Measurements from ENCODE around the gene PTPN6.
A peak's percentile ranks its signal among the peaks of the same experiment; 100 is the strongest.

Gene PTPN6

DNA sequence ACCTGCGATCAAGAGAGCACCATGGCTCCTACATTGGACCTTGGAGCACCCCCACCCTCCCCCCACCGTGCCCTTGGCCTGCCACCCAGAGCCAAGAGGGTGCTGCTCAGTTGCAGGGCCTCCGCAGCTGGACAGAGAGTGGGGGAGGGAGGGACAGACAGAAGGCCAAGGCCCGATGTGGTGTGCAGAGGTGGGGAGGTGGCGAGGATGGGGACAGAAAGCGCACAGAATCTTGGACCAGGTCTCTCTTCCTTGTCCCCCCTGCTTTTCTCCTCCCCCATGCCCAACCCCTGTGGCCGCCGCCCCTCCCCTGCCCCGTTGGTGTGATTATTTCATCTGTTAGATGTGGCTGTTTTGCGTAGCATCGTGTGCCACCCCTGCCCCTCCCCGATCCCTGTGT is 9.4 kb upstream of the PTPN6 start:
- DNase-seq (ENCODE audit: low spot score), result no peak

DNA sequence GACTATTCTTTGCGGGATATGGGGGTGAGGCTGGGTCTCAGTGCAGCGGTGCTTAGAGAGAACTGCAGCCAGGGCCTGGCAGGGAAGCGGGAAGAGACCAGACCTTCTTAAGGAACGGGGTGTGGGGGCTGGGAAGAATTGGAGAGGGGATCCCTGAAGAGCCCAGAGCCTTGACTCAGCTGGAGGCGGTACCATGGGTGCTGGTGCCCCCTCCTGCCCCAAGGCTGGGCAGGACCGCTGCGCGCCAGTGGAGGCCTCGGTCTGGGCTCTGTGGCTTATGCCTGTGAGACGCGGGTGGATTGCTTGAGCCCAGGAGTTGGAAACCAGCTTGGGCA is 8.9 kb upstream of the PTPN6 start:
- no peak for DNase-seq (ENCODE audit: low spot score)

DNA sequence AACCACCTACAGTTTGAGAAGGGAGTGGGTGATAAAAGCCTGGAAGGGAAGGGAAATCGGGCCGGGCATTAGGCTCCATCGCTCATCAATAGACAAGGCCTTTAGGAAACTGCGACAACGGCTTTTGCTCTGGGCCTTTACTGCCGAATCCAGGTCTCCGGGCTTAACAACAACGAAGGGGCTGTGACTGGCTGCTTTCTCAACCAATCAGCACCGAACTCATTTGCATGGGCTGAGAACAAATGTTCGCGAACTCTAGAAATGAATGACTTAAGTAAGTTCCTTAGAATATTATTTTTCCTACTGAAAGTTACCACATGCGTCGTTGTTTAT is 7.8 kb upstream of the PTPN6 start:
- DNase-seq (ENCODE audit: low spot score), result peak; percentile 88

DNA sequence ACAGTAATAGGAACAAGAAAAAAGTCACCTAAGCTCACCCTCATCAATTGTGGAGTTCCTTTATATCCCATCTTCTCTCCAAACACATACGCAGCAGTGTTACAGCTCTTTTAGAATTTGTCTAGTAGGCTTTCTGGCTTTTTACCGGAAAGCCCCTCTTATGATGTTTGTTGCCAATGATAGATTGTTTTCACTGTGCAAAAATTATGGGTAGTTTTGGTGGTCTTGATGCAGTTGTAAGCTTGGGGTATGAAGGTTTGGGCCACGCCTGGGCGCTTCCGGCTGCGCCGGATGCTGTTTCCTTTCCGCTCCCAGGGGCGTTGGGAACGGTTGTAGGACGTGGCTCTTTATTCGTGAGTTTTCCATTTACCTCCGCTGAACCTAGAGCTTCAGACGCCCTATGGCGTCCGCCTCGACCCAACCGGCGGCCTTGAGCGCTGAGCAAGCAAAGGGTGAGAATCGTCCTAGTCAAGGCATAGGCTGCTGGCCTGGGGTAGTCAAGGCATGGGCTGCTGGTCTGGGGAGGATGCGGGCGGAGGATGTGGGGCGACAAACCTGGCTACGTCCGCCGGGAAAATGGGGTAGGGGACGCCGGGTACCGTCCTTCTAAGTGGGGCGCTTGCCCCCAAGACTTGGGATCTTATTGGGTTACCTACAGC is 7.3 kb upstream of the PTPN6 start, which contains the start of the genes C12orf57 and RNU7-1:
C12orf57 (plus strand) TSS at position 301 of the 659 bp plus-strand sequence; CDS start at position 401, 100 bp downstream.
RNU7-1 (plus strand) TSS at position 95 of the 659 bp plus-strand sequence.
- DNase-seq (ENCODE audit: low spot score), result peak; percentile 95

- peak; percentile 95 for DNase-seq (ENCODE audit: low spot score)
Measured at GRCh38 chr12:6944381-6945186, 6.6 kb upstream of the PTPN6 start.

DNA sequence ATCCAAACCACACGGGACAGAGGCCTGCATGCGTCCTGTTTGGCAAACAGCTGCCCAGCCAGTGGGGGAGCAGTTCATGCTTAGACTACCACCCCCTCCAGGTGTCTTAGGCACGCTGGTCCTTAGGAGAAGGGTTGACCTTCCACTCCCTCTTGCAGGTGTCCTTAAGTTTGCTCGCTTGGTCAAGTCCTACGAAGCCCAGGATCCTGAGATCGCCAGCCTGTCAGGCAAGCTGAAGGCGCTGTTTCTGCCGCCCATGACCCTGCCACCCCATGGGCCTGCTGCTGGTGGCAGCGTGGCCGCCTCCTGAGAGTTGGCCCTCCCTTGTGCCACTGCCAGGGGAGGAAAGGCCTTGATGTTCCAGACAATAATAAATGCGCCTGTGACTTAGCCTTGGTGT is 5.5 kb upstream of the PTPN6 start:
- no peak for DNase-seq (ENCODE audit: low spot score)

DNA sequence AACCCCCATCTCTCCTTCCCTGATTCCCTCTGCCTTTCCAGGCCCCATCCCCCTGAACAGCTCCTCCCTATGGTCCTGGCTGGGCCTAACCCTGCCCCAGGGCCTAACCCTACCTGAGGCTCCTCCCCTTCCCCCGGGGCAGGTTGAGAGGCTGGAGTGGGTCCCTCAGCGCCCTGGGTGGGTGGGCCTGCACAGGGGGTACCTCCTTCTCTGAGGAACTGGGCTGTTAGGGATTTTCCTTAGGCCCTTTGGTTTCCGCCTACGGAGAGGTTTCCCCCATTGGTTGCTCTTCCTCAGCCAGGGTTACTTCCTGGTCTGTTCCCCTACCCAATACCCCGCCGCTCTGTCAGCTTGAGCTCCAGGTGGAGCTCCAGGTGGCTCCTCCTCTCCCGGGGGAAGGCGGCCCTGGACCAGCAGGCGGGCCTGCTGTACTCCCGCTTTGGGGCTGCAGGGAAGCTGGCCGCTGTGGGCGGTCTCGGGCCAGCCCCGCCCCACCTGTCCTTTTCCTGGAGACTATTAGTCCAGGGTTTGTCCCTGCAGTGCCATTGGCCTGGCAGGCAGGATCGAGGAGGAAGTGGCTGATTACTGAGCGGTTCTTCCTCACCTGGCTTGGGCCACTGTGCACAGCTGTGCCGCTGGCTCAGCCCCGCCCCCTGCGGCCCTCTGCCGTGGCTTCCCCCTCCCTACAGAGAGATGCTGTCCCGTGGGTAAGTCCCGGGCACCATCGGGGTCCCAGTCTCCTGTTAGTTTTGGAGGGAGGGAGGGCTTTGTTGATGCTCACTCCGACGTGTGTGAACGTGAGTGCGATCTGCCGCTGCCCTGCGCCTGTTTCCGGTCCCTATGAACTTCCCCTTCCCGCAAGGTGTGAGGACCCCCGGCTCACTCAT is 4.9 kb upstream of the PTPN6 start:
- peak; percentile 70 for DNase-seq (ENCODE audit: low spot score)

DNA sequence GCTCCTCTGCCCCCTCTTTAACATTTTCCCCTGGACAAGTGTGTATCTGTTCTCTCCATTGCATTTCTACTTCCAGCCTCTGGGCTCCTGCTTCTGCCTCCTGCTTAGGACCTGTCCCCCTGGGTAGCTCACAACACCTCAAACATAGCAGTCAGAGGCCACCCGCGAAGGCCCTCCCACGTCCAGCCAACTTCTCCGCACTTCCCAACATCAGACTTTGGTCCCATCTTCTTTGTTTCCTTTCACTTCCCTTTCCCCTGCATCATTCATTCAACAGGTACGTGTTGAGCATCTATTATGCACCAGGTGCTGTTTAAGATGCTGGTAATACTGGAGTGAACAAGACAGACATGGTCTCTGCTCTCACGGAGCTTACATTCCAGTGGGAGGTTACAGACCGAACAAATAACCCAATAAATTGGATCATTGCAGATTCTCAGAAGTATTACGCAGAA is 4.2 kb upstream of the PTPN6 start:
- DNase-seq (ENCODE audit: low spot score), result no peak

DNA sequence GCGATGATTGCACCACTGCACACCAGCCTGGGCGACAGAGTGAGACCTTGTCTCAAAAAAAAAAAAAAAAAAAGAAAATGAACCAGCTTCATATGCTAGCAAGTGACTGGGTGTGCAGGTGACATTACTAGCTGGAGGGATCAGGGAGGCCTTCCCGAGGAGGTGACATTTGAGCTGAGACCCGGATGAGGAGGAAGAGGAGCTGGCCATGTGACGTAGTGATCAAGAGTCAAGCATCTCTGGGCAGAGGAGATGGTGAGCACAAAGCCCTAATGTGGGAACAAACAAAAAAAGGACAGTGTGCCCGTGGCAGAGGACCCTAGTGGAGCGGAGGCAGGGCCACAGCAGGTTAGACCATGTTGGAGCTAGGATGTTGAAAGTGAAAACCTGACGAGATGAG is 3.5 kb upstream of the PTPN6 start:
- DNase-seq (ENCODE audit: low spot score), result no peak

DNA sequence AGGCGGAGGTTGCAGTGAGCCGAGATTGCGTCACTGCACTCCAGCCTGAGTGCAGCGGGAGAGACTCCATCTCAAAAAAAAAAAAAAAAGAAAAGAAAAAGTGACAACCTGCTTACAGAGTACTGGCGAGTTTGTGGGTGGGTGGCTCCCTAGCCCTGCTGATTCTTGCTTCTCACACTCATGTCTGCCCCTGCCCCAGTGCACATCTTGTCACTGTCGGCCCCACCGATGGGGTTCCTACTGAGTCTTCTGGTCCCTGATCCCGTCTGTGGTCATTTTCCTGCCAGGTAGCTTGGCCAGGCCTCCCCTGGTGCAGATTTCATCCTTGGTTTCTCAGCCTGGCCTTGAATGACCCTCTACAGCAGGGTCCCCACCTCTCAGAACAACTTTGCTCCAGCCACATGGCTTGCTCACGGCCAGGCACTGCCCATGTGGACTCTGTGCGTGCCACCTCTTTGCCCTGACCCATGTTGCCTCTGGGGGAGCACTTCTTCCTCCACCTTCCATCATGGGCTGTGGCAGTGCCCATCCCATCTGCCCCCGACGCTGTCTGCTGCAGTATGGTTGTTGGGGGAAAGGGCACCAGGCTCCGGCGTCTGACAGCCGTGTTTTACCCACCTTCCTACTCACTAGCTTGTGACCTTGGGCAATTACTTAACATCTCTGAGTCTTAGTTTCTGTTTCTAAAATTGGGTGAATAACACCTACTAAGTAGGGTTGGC is 2.1 kb upstream of the PTPN6 start:
- DNase-seq (ENCODE audit: low spot score), result peak; percentile 27

GRCh38 chr12:6950401-6950801 is 755 bp upstream of the PTPN6 start:
- DNase-seq (ENCODE audit: low spot score), result peak; percentile 54

GRCh38 chr12:6951551-6952120 is 480 bp downstream of the PTPN6 start:
- DNase-seq (ENCODE audit: low spot score), result peak; percentile 20

DNA sequence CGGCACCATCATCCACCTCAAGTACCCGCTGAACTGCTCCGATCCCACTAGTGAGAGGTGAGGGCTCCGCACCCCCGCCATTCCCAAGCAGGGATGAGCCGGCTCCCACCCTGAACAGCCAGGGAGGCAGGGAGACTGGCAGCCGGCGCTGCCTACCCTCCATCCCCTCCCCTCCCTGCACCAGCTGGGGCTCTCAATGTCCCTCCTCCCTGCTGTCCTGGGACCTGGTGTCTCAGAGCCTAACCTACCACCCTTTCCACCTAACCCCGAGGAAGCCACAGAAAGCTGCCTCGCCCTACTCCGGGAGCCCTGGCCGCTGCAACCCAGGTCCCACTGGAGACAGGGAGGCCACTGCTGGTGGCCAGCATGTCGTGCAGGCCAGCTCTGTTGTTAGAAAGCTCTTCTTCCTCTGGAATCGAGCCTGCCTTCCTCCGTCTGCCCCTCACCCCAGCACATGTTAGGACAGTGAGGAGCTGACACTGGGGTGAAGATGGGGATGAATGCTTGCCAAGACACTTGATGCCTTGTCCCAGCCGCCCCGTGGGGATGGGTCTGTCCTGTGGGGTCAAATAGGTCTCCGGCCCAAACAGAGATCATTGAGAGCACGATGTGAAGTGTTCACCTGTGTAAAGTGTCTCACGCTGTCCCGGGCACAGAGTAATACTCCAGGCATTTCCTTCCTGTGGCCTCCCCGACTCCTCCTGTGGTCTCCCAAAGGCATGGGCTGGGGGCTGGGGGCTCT is 1.1 kb downstream of the PTPN6 start:
- peak; percentile 38 for DNase-seq (ENCODE audit: low spot score)

DNA sequence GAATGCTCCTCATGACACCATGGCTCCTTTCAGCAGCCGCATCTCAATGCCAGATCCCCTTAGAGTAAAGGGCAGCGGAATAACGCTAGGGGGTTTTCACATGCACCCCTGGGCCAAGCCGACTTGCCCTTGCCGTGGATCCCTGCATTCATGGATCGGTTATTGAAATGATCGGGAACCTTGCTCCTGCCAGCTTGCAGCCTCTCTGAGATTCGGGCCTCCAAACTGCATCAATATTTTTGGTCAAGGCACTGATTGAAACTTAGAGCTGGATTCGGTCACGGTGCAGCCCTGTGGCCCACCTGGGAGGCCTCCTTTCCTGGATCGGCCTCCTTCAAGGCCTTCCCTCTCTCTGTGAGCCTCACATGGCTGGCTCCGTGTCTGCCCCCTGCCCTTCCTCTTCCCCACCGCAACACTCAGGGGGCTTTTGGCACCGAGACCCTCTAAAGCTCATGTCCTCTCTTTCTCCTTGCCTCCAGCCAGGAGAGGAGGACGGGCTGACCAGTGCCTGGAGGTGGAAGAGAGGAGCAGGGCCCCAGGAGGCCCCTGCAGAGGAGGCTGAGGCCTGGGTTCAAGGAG is 1.8 kb downstream of the PTPN6 start:
- peak; percentile 29 for DNase-seq (ENCODE audit: low spot score)

GRCh38 chr12:6953442-6954315 is 2.5 kb downstream of the PTPN6 start:
- DNase-seq (ENCODE audit: low spot score), result peak; percentile 89

GRCh38 chr12:6954316-6955107 is 3.4 kb downstream of the PTPN6 start:
- no peak for DNase-seq (ENCODE audit: low spot score)

- DNase-seq (ENCODE audit: low spot score), result no peak
Measured at GRCh38 chr12:6955108-6956020, 4.2 kb downstream of the PTPN6 start.
